GM12872 (cell line): Measurements from ENCODE around the gene FAM83C.

Experiments
- TF ChIP-seq, protein P1 (sequence below): IDR thresholded peaks from 3 replicates; pipeline ENCODE4 v1.5.1; 2011; ENCODE audit warnings: low read depth, mild to moderate bottlenecking, low read length, moderate library complexity; ENCODE audit not compliant: insufficient read depth

FAM83C gene

GRCh38 chr20:35248641-35249475 lies 43.4 kb downstream of the FAM83C start:
- TF ChIP-seq, protein P1, sequence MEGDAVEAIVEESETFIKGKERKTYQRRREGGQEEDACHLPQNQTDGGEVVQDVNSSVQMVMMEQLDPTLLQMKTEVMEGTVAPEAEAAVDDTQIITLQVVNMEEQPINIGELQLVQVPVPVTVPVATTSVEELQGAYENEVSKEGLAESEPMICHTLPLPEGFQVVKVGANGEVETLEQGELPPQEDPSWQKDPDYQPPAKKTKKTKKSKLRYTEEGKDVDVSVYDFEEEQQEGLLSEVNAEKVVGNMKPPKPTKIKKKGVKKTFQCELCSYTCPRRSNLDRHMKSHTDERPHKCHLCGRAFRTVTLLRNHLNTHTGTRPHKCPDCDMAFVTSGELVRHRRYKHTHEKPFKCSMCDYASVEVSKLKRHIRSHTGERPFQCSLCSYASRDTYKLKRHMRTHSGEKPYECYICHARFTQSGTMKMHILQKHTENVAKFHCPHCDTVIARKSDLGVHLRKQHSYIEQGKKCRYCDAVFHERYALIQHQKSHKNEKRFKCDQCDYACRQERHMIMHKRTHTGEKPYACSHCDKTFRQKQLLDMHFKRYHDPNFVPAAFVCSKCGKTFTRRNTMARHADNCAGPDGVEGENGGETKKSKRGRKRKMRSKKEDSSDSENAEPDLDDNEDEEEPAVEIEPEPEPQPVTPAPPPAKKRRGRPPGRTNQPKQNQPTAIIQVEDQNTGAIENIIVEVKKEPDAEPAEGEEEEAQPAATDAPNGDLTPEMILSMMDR, result no peak

DNA sequence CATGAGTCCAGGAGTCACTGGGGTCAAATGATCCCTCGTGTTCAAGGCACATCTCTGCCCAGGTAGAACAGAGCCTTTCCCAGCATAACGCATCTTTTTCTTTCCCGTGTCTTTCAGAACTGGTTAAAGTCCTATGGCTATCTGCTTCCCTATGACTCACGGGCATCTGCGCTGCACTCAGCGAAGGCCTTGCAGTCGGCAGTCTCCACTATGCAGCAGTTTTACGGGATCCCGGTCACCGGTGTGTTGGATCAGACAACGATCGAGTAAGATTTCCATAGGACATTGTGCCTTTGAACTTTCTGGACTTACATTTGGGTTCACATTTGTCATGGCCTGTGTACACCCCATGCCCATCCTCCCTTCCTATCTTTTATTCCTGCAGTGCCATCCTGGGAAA lies 45.5 kb downstream of the FAM83C start:
- TF ChIP-seq, protein P1, result no peak

DNA sequence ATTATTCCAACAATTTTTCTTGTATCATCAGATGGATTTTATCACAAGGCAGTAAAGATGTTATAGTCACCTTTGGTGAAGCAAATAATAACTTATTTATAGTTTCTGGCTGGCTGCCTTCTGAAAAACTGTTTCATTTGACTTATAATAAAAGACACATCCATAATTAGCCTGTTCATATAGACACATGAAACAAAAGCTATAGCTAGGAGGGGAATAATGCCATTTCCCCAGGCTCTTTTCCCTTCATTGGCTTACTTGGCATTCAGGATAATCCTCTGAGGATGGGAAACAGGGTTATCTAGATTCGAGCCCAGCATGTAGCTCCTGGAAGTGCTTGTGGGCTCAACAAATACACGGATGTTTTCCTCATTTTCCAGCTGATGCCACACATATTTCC lies 48.2 kb downstream of the FAM83C start:
- TF ChIP-seq, protein P1, result no peak

- TF ChIP-seq, protein P1, result no peak
Observed at GRCh38 chr20:35243317-35243716, 48.9 kb downstream of the FAM83C start.

- TF ChIP-seq, protein P1, result no peak
Observed at GRCh38 chr20:35240811-35241293, 51.4 kb downstream of the FAM83C start.

GRCh38 chr20:35240083-35240810 lies 52.0 kb downstream of the FAM83C start:
- TF ChIP-seq, protein P1, result no peak

DNA sequence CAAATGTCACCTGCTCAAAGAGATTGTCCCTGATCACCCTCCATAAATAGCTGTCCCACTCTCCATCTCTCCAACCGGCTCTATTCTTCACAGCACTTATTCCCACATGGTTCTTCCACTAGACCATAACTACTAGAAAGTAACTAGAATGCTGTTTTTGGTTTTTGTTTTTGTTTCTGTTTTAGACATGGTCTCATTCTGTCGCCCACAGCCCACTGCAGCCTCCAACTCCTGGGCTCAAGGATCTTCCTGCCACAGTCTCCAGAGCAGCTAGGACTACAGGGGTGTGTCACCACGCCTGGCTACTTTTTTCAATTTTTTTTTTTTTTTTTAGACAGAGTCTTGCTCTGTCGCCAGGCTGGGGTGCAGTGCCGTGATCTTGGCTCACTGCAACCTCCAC lies 53.5 kb downstream of the FAM83C start:
- TF ChIP-seq, protein P1, result no peak
